ENCODE measurements around the gene CCN2.

The CCN2 gene

DNA sequence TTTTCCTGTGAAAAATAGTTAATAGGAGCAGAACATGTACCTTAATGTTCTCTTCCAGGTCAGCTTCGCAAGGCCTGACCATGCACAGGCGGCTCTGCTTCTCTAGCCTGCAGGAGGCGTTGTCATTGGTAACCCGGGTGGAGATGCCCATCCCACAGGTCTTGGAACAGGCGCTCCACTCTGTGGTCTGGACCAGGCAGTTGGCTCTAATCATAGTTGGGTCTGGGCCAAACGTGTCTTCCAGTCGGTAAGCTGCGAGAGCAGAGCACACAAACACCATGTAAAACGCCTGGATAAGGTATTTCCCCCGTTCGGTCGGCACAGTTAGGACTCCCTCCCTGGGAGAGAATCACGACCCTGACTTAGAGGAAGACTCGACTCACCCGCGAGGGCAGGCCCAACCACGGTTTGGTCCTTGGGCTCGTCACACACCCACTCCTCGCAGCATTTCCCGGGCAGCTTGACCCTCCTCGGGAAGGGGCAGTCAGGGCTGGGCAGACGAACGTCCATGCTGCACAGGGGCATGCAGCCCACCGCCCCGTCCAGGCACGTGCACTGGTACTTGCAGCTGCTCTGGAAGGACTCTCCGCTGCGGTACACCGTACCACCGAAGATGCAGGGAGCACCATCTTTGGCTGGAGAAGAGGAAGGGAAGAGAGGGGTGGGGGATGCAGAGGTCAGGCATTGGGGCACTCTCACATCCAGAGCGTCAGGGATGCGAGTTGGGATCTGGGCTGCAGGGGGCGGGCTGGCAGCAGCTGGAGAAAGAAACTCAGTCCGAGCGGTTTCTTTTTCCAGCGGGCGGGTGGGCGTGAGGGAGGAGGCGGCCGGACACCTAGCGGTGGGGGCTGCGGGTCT, 1.0 kb downstream of the CCN2 start:
- DNase-seq (ENCODE audit: low spot score) = peak; percentile 90
- TF ChIP-seq, protein P1, sequence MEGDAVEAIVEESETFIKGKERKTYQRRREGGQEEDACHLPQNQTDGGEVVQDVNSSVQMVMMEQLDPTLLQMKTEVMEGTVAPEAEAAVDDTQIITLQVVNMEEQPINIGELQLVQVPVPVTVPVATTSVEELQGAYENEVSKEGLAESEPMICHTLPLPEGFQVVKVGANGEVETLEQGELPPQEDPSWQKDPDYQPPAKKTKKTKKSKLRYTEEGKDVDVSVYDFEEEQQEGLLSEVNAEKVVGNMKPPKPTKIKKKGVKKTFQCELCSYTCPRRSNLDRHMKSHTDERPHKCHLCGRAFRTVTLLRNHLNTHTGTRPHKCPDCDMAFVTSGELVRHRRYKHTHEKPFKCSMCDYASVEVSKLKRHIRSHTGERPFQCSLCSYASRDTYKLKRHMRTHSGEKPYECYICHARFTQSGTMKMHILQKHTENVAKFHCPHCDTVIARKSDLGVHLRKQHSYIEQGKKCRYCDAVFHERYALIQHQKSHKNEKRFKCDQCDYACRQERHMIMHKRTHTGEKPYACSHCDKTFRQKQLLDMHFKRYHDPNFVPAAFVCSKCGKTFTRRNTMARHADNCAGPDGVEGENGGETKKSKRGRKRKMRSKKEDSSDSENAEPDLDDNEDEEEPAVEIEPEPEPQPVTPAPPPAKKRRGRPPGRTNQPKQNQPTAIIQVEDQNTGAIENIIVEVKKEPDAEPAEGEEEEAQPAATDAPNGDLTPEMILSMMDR (IDR thresholded peaks at IDR 0.05) = peak; percentile 30
- peak overlapping the region; percentile 91 for H3K4me3 ChIP-seq
- peak overlapping the region; percentile 92 to 96 for H3K27ac ChIP-seq

DNA sequence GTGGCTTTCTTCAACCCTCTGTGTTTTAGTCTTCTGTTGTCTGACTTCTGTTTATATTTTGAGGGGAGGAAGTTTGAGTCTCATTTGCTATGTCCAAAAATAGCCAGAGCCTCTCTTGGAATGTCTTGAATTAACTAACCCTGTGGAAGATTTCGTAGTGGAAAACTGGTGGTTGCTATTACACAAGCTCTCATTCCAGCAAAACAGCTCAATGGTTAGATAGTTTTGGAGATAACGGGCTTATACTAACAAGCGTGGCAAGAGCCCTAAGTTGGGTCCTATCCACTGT, 1.6 kb downstream of the CCN2 start:
- Histone ChIP-seq H3K27ac (peak overlapping the region; percentile 92 to 96), H3K4me3 (peak overlapping the region; percentile 91)
- TF ChIP-seq, protein P1 (IDR thresholded peaks at IDR 0.05) = no peak
- DNase-seq (ENCODE audit: low spot score) = no peak

DNA sequence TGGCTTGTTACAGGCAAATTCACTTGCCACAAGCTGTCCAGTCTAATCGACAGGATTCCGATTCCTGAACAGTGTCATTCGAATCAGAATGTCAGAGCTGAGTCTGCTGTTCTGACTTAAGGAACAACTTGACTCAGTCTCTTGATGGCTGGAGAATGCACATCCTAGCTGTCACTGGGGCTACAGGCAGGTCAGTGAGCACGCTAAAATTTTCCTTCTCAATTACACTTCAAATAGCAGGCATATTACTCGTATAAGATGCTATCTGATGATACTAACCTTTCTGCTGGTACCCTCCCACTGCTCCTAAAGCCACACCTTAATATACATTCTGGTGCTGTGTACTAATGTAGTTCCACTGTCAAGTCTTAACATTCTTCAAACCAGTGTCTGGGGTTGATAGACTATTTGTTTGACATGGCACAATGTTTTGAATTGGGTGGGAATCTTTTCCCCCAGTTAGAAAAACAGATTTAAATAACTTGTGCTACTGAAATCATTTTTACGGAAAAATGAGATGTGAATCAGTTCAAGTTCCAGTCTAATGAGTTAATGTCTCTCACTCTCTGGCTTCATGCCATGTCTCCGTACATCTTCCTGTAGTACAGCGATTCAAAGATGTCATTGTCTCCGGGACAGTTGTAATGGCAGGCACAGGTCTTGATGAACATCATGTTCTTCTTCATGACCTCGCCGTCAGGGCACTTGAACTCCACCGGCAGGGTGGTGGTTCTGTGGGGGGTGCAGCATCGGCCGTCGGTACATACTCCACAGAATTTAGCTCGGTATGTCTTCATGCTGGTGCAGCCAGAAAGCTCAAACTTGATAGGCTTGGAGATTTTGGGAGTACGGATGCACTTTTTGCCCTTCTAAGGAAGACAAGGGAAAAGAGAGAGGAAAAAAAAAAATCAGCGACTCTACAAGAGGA, 2.2 kb downstream of the CCN2 start:
- peak overlapping the region; percentile 92 to 96 for H3K27ac ChIP-seq
- TF ChIP-seq, protein P1 (IDR thresholded peaks at IDR 0.05) = no peak
- DNase-seq (ENCODE audit: low spot score) = no peak
- peak overlapping the region; percentile 91 for H3K4me3 ChIP-seq

DNA sequence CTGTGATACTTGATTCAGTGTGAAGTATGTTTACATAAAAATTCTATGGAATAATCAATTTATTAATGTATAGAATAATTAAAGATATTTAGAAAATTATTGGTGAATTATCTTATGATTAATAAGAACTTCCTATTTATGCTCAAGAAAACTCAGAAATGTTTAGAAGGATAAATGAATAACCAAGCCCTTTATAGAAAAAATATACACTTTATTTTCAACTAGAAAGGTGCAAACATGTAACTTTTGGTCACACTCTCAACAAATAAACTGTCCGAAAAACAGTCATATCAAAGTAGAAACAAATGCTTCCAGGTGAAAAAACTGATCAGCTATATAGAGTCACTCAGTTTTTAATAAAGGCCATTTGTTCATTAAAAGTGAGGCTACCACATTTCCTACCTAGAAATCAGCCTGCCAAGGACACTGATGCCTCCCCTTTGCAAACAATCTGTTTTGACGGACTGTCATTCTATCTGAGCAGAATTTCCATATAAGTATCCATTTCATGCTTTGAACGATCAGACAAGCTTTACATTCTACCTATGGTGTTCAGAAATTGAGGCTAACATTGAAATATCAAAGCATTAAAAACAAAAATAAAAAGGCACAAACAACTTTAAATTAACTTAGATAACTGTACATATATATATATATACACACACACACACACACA, 3.0 kb downstream of the CCN2 start:
- DNase-seq (ENCODE audit: low spot score) = no peak
- Histone ChIP-seq H3K4me3 (peak overlapping the region; percentile 91), H3K27ac (peak overlapping the region; percentile 92 to 96)
- TF ChIP-seq, protein P1 (IDR thresholded peaks at IDR 0.05) = no peak

DNA sequence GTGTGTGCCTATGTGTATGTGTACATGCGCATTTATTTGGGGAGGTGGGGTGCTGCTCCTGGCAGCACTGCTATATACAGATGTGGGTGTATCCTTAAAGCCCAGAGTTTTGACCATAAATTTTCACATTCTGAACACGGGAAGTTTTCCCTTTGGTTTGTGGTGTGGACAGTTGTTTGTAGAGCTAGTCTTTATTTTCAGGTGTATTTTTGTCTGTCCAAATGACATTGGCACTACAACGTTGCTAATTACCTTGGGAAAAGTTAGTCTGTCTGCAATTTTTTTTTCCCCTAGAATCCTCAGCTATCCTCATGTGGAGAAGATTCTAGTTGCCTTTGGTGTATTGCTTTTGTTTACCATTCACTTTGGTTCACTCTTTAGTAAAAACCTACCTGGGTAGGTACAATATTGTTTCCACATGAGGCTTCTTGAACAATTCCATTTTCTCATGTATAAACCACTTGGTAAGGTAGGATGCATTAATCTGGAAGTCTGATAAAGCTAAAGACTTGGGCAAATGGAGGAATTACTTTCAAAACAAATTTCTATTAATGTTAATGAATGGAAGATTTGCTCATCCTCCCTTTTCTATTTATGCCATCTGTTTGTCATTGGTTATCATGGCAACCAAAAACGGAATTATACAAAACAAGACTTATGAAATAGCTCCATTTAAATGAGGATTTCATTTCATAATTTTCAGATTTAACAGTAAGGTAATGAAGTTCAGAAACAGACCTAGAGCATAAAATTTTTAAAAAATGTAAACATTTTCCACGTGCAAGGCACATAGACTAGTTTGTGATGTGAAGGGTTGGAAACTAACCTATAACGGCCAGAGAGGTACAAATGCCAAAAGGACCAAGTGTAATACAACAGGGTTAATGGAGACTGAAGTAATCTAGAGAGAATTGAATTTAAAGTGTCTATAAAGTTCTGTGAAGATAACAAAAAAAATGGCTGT, 3.9 kb downstream of the CCN2 start:
- DNase-seq (ENCODE audit: low spot score) = no peak
- TF ChIP-seq, protein P1 (IDR thresholded peaks at IDR 0.05) = no peak
- peak overlapping the region; percentile 91 for H3K4me3 ChIP-seq
- peak overlapping the region; percentile 55 to 92 for H3K27ac ChIP-seq

DNA sequence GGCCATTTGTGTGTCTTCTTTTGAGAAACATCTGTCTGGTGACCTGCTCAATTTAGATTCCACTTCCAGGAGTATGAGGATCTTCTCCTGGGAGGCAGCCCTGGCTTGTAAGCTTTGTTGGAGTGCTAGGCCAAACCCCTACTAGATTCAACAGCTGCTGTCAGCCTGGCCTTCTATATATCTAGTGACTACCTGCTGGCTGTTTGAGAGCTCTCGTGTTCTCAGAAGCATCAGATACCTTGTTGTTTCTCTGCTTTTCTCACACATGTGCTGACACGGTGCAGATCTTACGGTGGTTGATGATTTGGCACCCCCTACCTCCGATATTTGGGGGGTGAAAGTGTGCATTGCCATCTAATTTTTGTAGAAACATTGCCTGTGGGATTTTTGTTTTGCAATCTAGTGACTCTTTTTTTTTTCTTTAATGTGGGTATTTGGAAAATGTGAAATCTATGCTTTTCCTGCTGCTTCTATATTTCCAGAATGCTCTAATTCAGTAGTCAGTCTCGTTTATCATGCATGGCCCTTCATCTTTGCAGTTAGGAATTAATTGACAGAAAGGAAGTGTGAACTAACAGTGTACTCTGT, 4.7 kb downstream of the CCN2 start:
- TF ChIP-seq, protein P1 (IDR thresholded peaks at IDR 0.05) = no peak
- H3K27ac ChIP-seq = peak overlapping the region in 1 of 2 donors; percentile 58
- no peak for DNase-seq (ENCODE audit: low spot score)
- H3K4me3 ChIP-seq = peak overlapping the region; percentile 91

Data from coronary artery (tissue), 2 donors.